GM18520 (cell line): Measurements from ENCODE around the gene SGMS1.

Experiments used
- ATAC-seq: cut with Tn5 transposase; IDR thresholded peaks from one replicate; pipeline ENCODE4 v1.9.1; 2021; ENCODE audit not compliant: unreplicated experiment

The SGMS1 gene

GRCh38 chr10:50316695-50317648 lies 306.8 kb downstream of the SGMS1 start:
- ATAC-seq, result no peak

DNA sequence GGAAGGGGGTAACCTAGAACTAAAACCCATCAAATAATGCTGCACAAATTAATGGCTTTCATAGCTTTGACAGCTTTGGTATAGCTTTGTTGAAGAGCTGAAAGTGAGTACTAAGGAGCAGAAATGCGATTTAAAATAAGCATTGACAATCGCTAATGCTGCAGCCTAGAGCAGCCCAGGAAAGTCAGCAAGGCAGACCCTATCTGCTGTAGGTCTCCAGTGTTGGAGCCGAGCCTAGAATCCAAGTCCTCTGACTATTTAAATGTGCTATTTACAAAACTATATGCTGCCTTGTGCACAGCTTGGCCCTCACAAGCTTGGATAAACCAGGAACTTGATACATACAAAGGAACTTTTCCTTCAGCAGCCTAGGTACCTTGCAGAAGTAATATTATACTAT lies 307.6 kb downstream of the SGMS1 start:
- no peak for ATAC-seq

- no peak for ATAC-seq
These were observed 308.3 kb downstream of the SGMS1 start for GRCh38 chr10:50315424-50315823.

DNA sequence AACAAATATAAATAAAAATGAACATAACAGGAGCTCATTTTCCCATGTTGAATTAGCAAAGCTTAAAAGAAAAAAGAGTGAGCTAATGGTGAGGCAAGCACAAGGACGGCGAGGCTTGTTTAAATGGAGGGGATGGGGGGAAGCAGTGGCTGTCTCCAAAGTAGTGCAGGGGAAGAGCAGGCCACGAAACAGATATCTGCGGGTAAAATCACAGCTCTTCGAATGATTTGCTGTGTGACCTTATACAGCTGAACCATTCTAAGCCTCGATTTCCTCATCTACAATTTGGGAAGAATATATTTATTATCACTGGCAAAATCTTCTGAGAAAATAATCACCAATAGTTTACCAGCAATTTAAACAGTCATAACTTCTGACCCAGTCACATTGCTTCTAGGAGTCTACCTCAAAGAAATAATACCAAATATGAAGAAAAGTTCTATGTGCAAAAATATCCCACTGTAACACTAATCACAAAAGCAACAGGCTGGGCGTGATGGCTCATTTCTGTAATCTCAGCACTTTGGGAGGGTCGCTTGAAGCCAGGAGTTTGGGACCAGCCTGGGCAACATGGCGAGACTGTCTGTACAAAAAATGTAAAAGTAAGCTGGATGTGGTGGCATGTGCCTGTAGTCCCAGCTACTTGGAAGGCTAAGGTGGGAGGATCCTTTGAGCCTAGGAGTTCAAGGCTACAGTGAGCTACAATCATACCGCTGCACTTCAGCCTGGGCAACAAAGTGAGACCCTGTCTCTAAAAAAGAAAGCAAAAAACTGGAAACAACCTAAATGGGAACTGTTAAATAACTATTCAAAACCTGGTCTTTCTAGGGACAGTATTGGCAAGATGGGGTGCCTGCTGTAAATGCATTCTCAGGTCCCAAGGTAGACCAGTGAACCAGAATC lies 309.3 kb downstream of the SGMS1 start:
- ATAC-seq, result no peak

GRCh38 chr10:50312464-50313437 lies 311.0 kb downstream of the SGMS1 start:
- no peak for ATAC-seq

DNA sequence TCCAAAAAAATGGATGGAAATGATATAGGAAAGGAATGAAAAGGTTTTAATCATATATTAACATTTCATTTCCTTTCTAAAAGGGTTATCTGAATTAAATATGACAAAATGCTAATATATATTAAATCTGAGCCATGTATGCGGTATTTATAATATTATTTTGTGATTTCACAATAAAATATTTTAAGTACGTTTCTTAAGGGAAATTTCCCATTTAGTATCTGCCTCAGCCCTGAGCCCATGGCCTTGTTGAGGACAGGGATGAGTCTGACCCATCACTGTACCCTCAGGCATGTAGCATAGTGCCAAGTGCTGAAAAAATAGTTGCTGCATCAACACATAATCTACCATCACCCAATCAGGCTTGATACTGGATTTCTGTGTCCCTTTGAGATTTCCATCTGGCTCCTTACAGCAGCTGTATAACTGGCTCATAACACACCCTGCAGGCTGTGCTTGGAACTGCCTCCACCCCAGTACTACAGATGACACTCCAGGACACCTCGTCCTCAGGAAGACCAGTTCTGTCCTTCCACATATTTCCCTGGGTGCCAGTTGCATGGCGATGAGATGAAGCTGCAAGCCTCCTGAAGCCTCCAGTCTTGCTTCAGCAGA lies 313.1 kb downstream of the SGMS1 start:
- ATAC-seq, result peak; percentile 68

GRCh38 chr10:50309342-50309741 lies 314.4 kb downstream of the SGMS1 start:
- ATAC-seq, result no peak

- ATAC-seq, result no peak
These were observed 319.1 kb downstream of the SGMS1 start for GRCh38 chr10:50304660-50305059.

DNA sequence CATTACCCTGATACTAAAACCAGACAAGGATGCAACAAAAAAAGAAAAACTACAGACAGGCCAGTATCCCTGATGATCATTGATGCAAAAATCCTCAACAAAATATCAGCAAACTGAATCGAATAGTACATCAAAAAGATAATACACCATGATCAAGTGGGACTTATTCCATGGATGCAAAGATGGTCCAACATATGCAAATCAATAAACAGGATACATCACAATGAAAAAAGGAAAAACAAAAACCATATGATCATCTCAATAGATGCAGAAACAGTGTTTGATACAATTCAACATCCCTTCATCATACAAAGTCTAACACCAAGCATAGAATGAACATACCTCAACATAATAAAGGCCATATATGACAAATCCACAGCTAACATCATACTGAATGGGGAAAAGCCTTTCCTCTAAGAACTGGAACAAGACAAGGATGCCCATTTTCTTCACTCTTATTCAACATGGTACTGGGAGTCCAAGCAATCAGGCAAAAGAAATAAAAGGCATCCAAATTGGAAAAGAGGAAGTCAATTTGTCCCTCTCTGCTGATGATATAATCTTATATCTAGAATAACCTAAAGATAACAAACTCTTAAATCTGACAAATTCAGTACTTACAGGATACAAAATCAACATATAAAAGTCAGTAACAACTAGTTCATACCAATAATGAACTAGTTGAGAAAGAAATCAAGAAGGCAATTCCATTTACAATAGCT lies 323.6 kb downstream of the SGMS1 start:
- ATAC-seq, result no peak

- no peak for ATAC-seq
These were observed 328.4 kb downstream of the SGMS1 start for GRCh38 chr10:50295367-50295766.

- no peak for ATAC-seq
These were observed 329.2 kb downstream of the SGMS1 start for GRCh38 chr10:50294582-50294981.

DNA sequence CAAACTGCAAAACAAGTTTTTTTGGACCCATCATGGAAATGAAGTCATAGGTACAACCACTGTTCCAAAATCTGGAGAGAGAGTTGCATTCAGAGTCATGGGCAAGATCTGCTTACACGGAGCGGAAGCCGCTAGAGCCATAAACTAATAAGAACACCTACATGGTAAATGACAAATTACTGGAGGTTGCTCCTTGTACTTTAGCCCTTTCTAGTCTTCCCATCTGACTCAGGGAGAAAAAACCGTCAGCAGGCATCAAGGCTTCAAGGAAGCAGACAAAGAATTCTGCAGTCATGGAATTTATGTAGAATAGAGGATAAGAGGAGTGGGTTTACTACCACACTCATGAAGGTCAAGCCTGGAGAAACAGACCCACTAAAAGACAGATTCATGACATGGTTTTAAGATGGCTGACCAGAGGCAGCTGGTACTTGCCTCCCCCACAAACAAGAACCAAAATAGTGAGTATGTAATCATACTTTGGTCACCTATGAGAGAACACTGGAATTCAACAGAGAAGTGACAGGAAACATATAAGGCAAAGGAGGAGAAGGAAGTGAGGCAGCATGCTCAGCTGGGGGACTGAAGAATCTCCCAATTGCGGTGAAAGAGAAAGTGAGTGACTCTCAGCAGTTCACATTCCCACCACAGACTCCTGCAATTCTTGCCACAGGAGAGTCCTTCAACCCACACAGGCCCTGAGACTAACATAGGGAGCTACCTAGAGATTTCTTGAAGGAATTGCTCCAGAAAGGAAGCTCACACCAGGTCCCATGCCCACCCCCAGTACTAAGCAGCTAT lies 330.0 kb downstream of the SGMS1 start:
- ATAC-seq, result no peak

- no peak for ATAC-seq
These were observed 332.4 kb downstream of the SGMS1 start for GRCh38 chr10:50291261-50291850.

- no peak for ATAC-seq
These were observed 334.6 kb downstream of the SGMS1 start for GRCh38 chr10:50289196-50289595.

DNA sequence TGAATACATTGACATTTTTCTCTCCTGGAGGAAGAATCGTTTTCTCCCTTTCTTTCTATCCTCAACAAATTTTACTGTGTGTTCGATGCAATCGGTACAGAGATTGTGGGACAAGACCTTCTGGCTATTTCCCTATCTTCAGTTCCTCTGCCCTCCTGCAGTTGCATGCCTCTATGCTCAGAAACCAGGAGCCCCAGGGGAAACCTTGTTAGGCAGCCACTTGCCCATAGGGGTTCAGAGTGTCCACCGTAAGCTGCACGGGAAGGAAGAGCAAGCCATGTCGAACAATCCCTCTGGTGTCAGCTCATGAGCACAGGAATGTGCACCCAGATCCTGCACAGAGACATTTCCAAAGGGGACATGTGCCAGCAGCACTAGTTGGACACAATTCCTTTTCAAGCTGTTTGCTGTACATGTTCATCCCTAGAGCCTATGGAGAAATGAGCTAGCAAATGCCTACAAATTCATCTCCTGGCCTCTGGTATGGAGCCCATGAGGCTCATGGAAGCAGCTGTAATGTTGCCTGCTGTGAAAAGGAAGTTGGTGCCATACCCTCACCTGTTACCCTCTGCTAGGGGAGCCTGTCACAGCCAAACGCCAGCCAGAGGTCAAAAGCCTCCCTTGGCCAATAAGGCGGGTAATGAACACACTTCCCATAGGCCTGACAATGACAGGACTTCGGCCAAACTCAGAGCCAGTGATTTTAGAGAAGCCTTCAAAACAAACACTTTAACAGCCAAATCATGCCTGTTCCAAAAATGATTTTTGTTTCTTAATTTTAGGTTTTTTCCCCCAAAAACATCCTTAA lies 336.6 kb downstream of the SGMS1 start:
- ATAC-seq, result no peak

GRCh38 chr10:50286517-50286916 lies 337.2 kb downstream of the SGMS1 start:
- ATAC-seq, result no peak

DNA sequence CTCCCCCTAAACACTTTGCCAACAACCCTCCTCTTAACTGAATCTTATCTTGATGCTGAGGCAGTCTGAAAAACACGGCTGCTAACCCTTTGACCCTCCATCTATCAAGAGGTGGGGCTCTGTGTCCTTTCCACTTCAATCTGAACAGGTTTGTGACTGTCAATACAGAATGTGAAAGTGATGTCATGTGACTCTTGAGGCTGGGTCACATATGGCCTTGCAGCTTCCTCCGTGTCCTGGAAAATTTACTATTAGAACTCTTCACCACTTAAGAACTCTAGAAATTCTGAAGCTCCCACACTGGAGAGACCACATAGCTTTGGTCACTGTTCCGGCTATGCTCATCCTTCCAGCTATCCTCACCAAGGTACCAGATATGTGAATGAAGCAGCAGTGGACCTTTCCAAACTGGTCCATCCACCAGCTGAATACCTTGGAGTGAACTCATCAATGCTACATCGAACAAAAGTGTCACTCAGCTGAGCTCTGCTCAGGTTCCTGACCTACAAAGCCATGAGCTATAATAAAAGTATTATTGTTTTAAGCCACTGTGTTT lies 341.7 kb downstream of the SGMS1 start:
- no peak for ATAC-seq
